WTC11 (cell line): ENCODE measurements around the gene MED10. TPM values are rescaled to one million over a fixed set of nuclear protein-coding genes. Genes with fewer than 3 reads are reported as not detected.

Experiments used
- ATAC-seq: fragments of 200-7000 bp; cut with Tn5 transposase; 2 replicates; pipeline ENCODE4 v1.10.0; 2021; ENCODE audit warnings: mild to moderate bottlenecking, moderate library complexity
- CTCF ChIA-PET: fragments of 300-600 bp; sonication (Branson Sonifier 250); formaldehyde crosslinking; loops from one replicate; lab custom pipeline; 2021; ENCODE audit warnings: antibody characterized with exemption; lab: Charles Lee
- POLR2A ChIA-PET: fragments of 350-600 bp; sonication (Branson Sonifier 250); formaldehyde crosslinking; loops from one replicate; lab custom pipeline; 2021; ENCODE audit warnings: antibody characterized with exemption; lab: Charles Lee
- DNase-seq: peaks from one replicate; pipeline ENCODE4 v3.0.0; 2021; ENCODE audit warnings: low spot score
- H3K27ac Mint-ChIP-seq: 2 replicates; pipeline ENCODE4 v1.8.0; 2021; ENCODE audit warnings: mixed read lengths
- H3K27me3 Mint-ChIP-seq: 2 replicates; pipeline ENCODE4 v1.8.0; 2021; ENCODE audit warnings: low read depth, mild to moderate bottlenecking, moderate library complexity, mixed read lengths
- H3K36me3 Mint-ChIP-seq: 2 replicates; pipeline ENCODE4 v1.8.0; 2021; ENCODE audit warnings: mixed read lengths
- H3K4me1 Mint-ChIP-seq: 2 replicates; pipeline ENCODE4 v1.8.0; 2022; ENCODE audit warnings: mixed read lengths
- H3K4me3 Mint-ChIP-seq: 2 replicates; pipeline ENCODE4 v1.8.0; 2021; ENCODE audit warnings: mild to moderate bottlenecking, moderate library complexity, mixed read lengths
- H3K9me3 Mint-ChIP-seq: 2 replicates; pipeline ENCODE4 v1.8.0; 2021; ENCODE audit warnings: mixed read lengths
- ARID4B ChIP-seq: sonication (generic); formaldehyde crosslinking; IDR thresholded peaks from 2 replicates; pipeline ENCODE4 v1.8.0; 2023; ENCODE audit warnings: missing genetic modification reagents, mild to moderate bottlenecking, borderline replicate concordance
- ATF6 ChIP-seq: sonication (generic); formaldehyde crosslinking; IDR thresholded peaks from 2 replicates; pipeline ENCODE4 v1.8.1; 2023; ENCODE audit warnings: mild to moderate bottlenecking, missing genetic modification reagents
- CDX4 ChIP-seq: fragments of 250-450 bp; sonication (Bioruptor Pico); IDR thresholded peaks from 2 replicates; pipeline ENCODE4 v1.9.0; 2021; ENCODE audit warnings: moderate library complexity, mild to moderate bottlenecking, inconsistent platforms, borderline replicate concordance
- E2F4 ChIP-seq: sonication (generic); formaldehyde crosslinking; IDR thresholded peaks from 2 replicates; pipeline ENCODE4 v1.8.1; 2022; ENCODE audit warnings: low read depth, mild to moderate bottlenecking, moderate library complexity, missing genetic modification reagents, borderline replicate concordance
- GABPB1 ChIP-seq: sonication (generic); formaldehyde crosslinking; IDR thresholded peaks from 2 replicates; pipeline ENCODE4 v1.8.1; 2023; ENCODE audit warnings: mild to moderate bottlenecking, missing genetic modification reagents
- MAX ChIP-seq: sonication (generic); formaldehyde crosslinking; IDR thresholded peaks from 2 replicates; pipeline ENCODE4 v1.8.0; 2022; ENCODE audit warnings: mild to moderate bottlenecking, missing genetic modification reagents
- NR3C1 ChIP-seq: sonication (generic); formaldehyde crosslinking; conservative IDR thresholded peaks from 2 replicates; pipeline ENCODE4 v1.8.1; 2023; ENCODE audit warnings: low read depth, mild to moderate bottlenecking, missing genetic modification reagents
- SP1 ChIP-seq: sonication (generic); formaldehyde crosslinking; conservative IDR thresholded peaks from 2 replicates; pipeline ENCODE4 v1.8.1; 2022; ENCODE audit warnings: missing genetic modification reagents
- STAT6 ChIP-seq: sonication (generic); formaldehyde crosslinking; conservative IDR thresholded peaks from 2 replicates; pipeline ENCODE4 v1.8.1; 2023; ENCODE audit warnings: mild to moderate bottlenecking, low read depth, missing genetic modification reagents, moderate library complexity
- ZNF232 ChIP-seq: sonication (generic); formaldehyde crosslinking; IDR thresholded peaks from 2 replicates; pipeline ENCODE4 v1.8.0; 2022; ENCODE audit warnings: mild to moderate bottlenecking, missing genetic modification reagents
- ZNF317 ChIP-seq: sonication (generic); formaldehyde crosslinking; IDR thresholded peaks from 2 replicates; pipeline ENCODE4 v1.8.1; 2023; ENCODE audit warnings: low read depth, mild to moderate bottlenecking, moderate library complexity, missing genetic modification reagents, borderline replicate concordance
- ZNF425 ChIP-seq: fragments of 250-450 bp; sonication (Bioruptor Pico); conservative IDR thresholded peaks from 2 replicates; pipeline ENCODE4 v1.9.0; 2021; ENCODE audit warnings: mild to moderate bottlenecking
- total RNA-seq: library from RNA; stranded (reverse); gene quantifications from 3 replicates; pipeline ENCODE4 v1.2.3, GENCODE V29; 2021

MED10 gene
- total RNA-seq, 1 experiment from 2014 or later, result 17.2 TPM

- ATAC-seq (peak; percentile 88), DNase-seq (peak; percentile 34)
- ChIA-PET CTCF (interaction anchor here (1.0 to 1.9 kb wide), 2 partner anchors 55 to 76 kb away, joined by 3 to 13 read pairs; no protein-coding TSS in a partner anchor), POLR2A (interaction anchor here (0.7 to 1.0 kb wide), 2 partner anchors 19 to 55 kb away, joined by 3 read pairs; partner anchors contain the start of gene MED10)
- no peaks in the 10 kb centered on the region for H3K27me3 Mint-ChIP-seq
- H3K4me1 Mint-ChIP-seq, result peaks cover 11% of the 10 kb centered on the region
- no peaks in the 10 kb centered on the region for H3K9me3 Mint-ChIP-seq
- peak overlapping the region; percentile 11; the same call in 1 of the 2 replicates for H3K27ac Mint-ChIP-seq
- TF ChIP-seq STAT6 (CRISPR knock-in tag) (no peak), CDX4 (CRISPR knock-in tag) (no peak), ZNF232 (no peak), SP1 (CRISPR knock-in tag) (no peak), E2F4 (CRISPR knock-in tag) (no peak), MAX (CRISPR knock-in tag) (no peak), ZNF425 (CRISPR knock-in tag) (no peak), ZNF317 (CRISPR knock-in tag) (no peak), ARID4B (no peak), GABPB1 (CRISPR knock-in tag) (no peak), ATF6 (CRISPR knock-in tag) (no peak), NR3C1 (CRISPR knock-in tag) (no peak)
- H3K4me3 Mint-ChIP-seq, result no peak overlapping the region
- H3K36me3 Mint-ChIP-seq, result no peaks in the 10 kb centered on the region; the same call in 1 of the 2 replicates
These were observed 18.6 kb downstream of the MED10 start for GRCh38 chr5:6359555-6360322.
